OCI-LY7 (cell line): Measurements from ENCODE around the gene FGF8. TPM values are rescaled to one million over a fixed set of nuclear protein-coding genes. Genes with fewer than 3 reads are reported as not detected.
A peak's percentile ranks its signal among the peaks of the same experiment; 100 is the strongest.

Experiments
- BruUV-seq: library from RNA; stranded (reverse); fragments of 400-500 nt; replicated peaks from 2 replicates; lab custom pipeline; 2021; lab: Mats Ljungman, UMichigan
- CTCF ChIA-PET: fragments of 300-600 bp; sonication (Branson Sonifier 250); formaldehyde crosslinking; loops from one replicate; lab custom pipeline; 2022; ENCODE audit warnings: antibody characterized with exemption; ENCODE audit not compliant: unreplicated experiment; lab: Charles Lee
- POLR2A ChIA-PET: fragments of 300-600 bp; sonication (Branson Sonifier 250); formaldehyde crosslinking; loops from one replicate; lab custom pipeline; 2022; ENCODE audit warnings: antibody characterized with exemption; lab: Charles Lee
- DNase-seq: peaks from one replicate; pipeline ENCODE4 v3.0.0-alpha.2; 2015; ENCODE audit warnings: low spot score
- H2AFZ ChIP-seq: fragments of 200-600 bp; sonication (generic), shearing (Covaris generic); 2 replicates; pipeline ENCODE4 v1.6.1; 2014; ENCODE audit warnings: mild to moderate bottlenecking, antibody characterized with exemption, low read length, moderate library complexity
- H3K27ac ChIP-seq: fragments of 200-600 bp; sonication (generic); 2 replicates; pipeline ENCODE4 v1.5.1; 2014; ENCODE audit warnings: mixed run types, low read depth, mild to moderate bottlenecking, moderate library complexity, low read length, inconsistent platforms; ENCODE audit not compliant: poor library complexity, severe bottlenecking
- H3K36me3 ChIP-seq: fragments of 200-600 bp; sonication (generic); 2 replicates; pipeline ENCODE4 v1.6.1; 2014; ENCODE audit warnings: mild to moderate bottlenecking, antibody characterized with exemption, low read length, moderate library complexity, mixed read lengths; ENCODE audit not compliant: insufficient read depth
- H3K4me1 ChIP-seq: fragments of 200-600 bp; sonication (generic); 2 replicates; pipeline ENCODE4 v1.5.1; 2014; ENCODE audit warnings: mild to moderate bottlenecking, low read length; ENCODE audit not compliant: insufficient read depth, poor library complexity, severe bottlenecking
- H3K4me2 ChIP-seq: fragments of 200-600 bp; sonication (generic); 2 replicates; pipeline ENCODE4 v1.6.1; 2014; ENCODE audit warnings: mild to moderate bottlenecking, low read length
- H3K4me3 ChIP-seq: fragments of 200-600 bp; sonication (generic); 2 replicates; pipeline ENCODE4 v1.5.1; 2014; ENCODE audit warnings: mild to moderate bottlenecking, low read depth, low read length; ENCODE audit not compliant: poor library complexity, severe bottlenecking
- H3K79me2 ChIP-seq: fragments of 200-600 bp; sonication (generic); 2 replicates; pipeline ENCODE4 v1.6.1; 2016; ENCODE audit warnings: low read depth, mild to moderate bottlenecking, low read length, moderate library complexity, mixed read lengths; ENCODE audit not compliant: insufficient read depth
- H3K9me2 ChIP-seq: fragments of 200-600 bp; sonication (generic); 2 replicates; pipeline ENCODE4 v1.6.1; 2016; ENCODE audit warnings: mild to moderate bottlenecking, low read length, mixed read lengths; ENCODE audit not compliant: insufficient read depth
- H3K9me3 ChIP-seq: fragments of 200-600 bp; sonication (generic); 2 replicates; pipeline ENCODE4 v1.6.1; 2014; ENCODE audit warnings: mild to moderate bottlenecking, mixed run types, low read length, mixed read lengths
- H4K20me1 ChIP-seq: fragments of 200-600 bp; sonication (generic); 2 replicates; pipeline ENCODE4 v1.6.1; 2014; ENCODE audit warnings: mild to moderate bottlenecking, antibody characterized with exemption, low read length, moderate library complexity, mixed read lengths; ENCODE audit not compliant: insufficient read depth
- CTCF ChIP-seq: fragments of 200-600 bp; sonication (generic); conservative IDR thresholded peaks from 2 replicates; pipeline ENCODE4 v1.5.1; 2014; ENCODE audit warnings: mild to moderate bottlenecking, antibody characterized with exemption, low read length, moderate library complexity, mixed read lengths
- EZH2phosphoT487 ChIP-seq: fragments of 200-600 bp; sonication (generic); IDR thresholded peaks from 2 replicates; pipeline ENCODE4 v1.6.1; 2018; ENCODE audit warnings: low read depth, borderline replicate concordance, mild to moderate bottlenecking, mixed run types, antibody characterized with exemption, low read length, moderate library complexity, mixed read lengths
- intact Hi-C: fragments of 100-400 bp; cut with micrococcal nuclease; formaldehyde crosslinking; loops from one replicate; pipeline ENCODE4 v1.10.0; 2022; ENCODE audit not compliant: unreplicated experiment
- total RNA-seq, 2 experiments: library from RNA; depleted of rRNA in 1 of 2; stranded (reverse); fragments of >200 nt in 1 of 2; shearing (Covaris generic) in 1 of 2; gene quantifications; 2 replicates each; pipeline ENCODE4 v1.2.3, GENCODE V29; 2014 to 2022

FGF8 gene
- total RNA-seq, 2 experiments from 2014 or later: 0.44 to 0.86 TPM

- peaks cover 53% of the 10 kb centered on the region for H3K79me2 ChIP-seq
- peak overlapping the region; percentile 59 for H3K27ac ChIP-seq
- DNase-seq: no peak
- H2AFZ ChIP-seq: peak overlapping the region; percentile 86
- ChIA-PET CTCF (interaction anchor here (0.5 to 1.5 kb wide), 5 partner anchors 10 to 179 kb away, joined by 3 to 7 read pairs (median 3); no protein-coding TSS in a partner anchor), POLR2A (interaction anchor here (0.5 to 2.1 kb wide), 14 partner anchors 8 to 1633 kb away, joined by 3 to 10 read pairs (median 4); partner anchors contain the start of gene ERLIN1)
- H3K4me1 ChIP-seq: peaks cover 22% of the 10 kb centered on the region
- peak overlapping the region; percentile 77 for H3K4me2 ChIP-seq
- H3K36me3 ChIP-seq: peaks cover 11% of the 10 kb centered on the region; the same call in 1 of the 2 replicates
- no peaks in the 10 kb centered on the region for H3K9me2 ChIP-seq
- H4K20me1 ChIP-seq: peaks cover 27% of the 10 kb centered on the region
- TSS peak; percentile 86 for BruUV-seq
- peak overlapping the region; percentile 95 for H3K4me3 ChIP-seq
- no peak for TF ChIP-seq EZH2phosphoT487
- 0 out of 2 replicates have a peak, but pooled peaks have one; percentile 12 for TF ChIP-seq CTCF
- intact Hi-C loops: loop anchor here (1.0 to 2.0 kb wide), 3 partner anchors 10 to 334 kb away; partner anchors contain the start of gene NOLC1
- H3K9me3 ChIP-seq: no peaks in the 10 kb centered on the region
Observed at GRCh38 chr10:101818872-101819633, 43.1 kb upstream of the FGF8 start.

- Histone ChIP-seq H2AFZ (peak within 1 kb of the TSS; percentile 86), H3K79me2 (peaks cover 60% of the 10 kb centered on the region), H3K36me3 (peaks cover 19% of the 10 kb centered on the region; the same call in 1 of the 2 replicates), H4K20me1 (peaks cover 34% of the 10 kb centered on the region), H3K4me3 (peak within 1 kb of the TSS; percentile 95), H3K4me1 (peaks cover 27% of the 10 kb centered on the region), H3K27ac (peak within 1 kb of the TSS; percentile 77), H3K4me2 (peak within 1 kb of the TSS; percentile 99), H3K9me2 (no peaks in the 10 kb centered on the region), H3K9me3 (no peaks in the 10 kb centered on the region)
- no TSS peak for BruUV-seq
- CTCF ChIA-PET: interaction anchor here (0.5 to 1.5 kb wide), 4 partner anchors 18 to 180 kb away, joined by 3 to 7 read pairs (median 3); no protein-coding TSS in a partner anchor
- no peak for TF ChIP-seq CTCF
- no peak for TF ChIP-seq EZH2phosphoT487
- DNase-seq: peak; percentile 100
- POLR2A ChIA-PET: interaction anchor here (0.6 to 2.1 kb wide), 11 partner anchors 9 to 201 kb away, joined by 3 to 10 read pairs (median 4); partner anchors contain the start of gene NPM3
- intact Hi-C loops: loop anchor here (1.0 to 2.0 kb wide), 3 partner anchors 11 to 335 kb away; partner anchors contain the start of gene NOLC1
Observed at GRCh38 chr10:101818119-101818871, 42.4 kb upstream of the FGF8 start, which contains the start of gene OGA. Gene OGA (minus strand): TSS chr10:101818444. CDS start chr10:101818022, 422 bp downstream.
